ENCODE results near the gene DOHH. TPM values are rescaled to one million over a fixed set of nuclear protein-coding genes. Genes with fewer than 3 reads are reported as not detected.

DOHH gene
- polyA plus RNA-seq, 1 donor (not counting 4 experiments of a cell fraction or from before 2014, with no cell fraction given) = 4.2 TPM

- Histone ChIP-seq H3K27me3 (ENCODE audit: control insufficient read depth, extremely low read depth, insufficient read depth, low read length) (no peaks in the 10 kb centered on the region), H3K9me1 (ENCODE audit: control insufficient read depth, extremely low read depth, insufficient read depth, low read length) (peaks cover 5% of the 10 kb centered on the region), H4K20me1 (ENCODE audit: control insufficient read depth, extremely low read depth, insufficient read depth, low read length) (no peaks in the 10 kb centered on the region), H3K4me1 (ENCODE audit: control insufficient read depth, extremely low read depth, insufficient read depth, low read length) (peaks cover 8% of the 10 kb centered on the region), H2AFZ (ENCODE audit: control insufficient read depth, low read length) (no peak overlapping the region), H3K36me3 (ENCODE audit: control insufficient read depth in 2 of 2, extremely low read depth in 1 of 2, insufficient read depth in 2 of 2, low read length in 2 of 2) (peaks cover 10 to 24% of the 10 kb centered on the region in 2 experiments), H3K27ac (ENCODE audit: control insufficient read depth, insufficient read depth, low read length) (no peak overlapping the region), H3K9ac (ENCODE audit: control insufficient read depth, extremely low read depth, insufficient read depth, low read length) (no peak overlapping the region), H3K9me3 (ENCODE audit: control insufficient read depth, low read depth, low read length) (no peaks in the 10 kb centered on the region), H3K4me3 (ENCODE audit: control insufficient read depth in 2 of 3, extremely low read depth in 1 of 3, insufficient read depth in 2 of 3, low read depth in 1 of 3, low read length in 3 of 3) (no peak overlapping the region), H3K4me2 (ENCODE audit: control insufficient read depth, extremely low read depth, insufficient read depth, low read depth, low read length) (no peak overlapping the region), H3K79me2 (ENCODE audit: control insufficient read depth, insufficient read depth, low read length) (peaks cover 30% of the 10 kb centered on the region)
- FAIRE-seq (no peak), DNase-seq (ENCODE audit: low read depth, low spot score) (no peak)
- TF ChIP-seq EZH2 (IDR thresholded peaks at IDR 0.05; ENCODE audit: low read length) (no peak), CTCF (optimal IDR thresholded peaks at IDR 0.05 in 1 of 3, IDR thresholded peaks at IDR 0.05 in 1 of 3, conservative IDR thresholded peaks at IDR 0.05 in 1 of 3; ENCODE audit: extremely low read depth in 1 of 3, insufficient read depth in 2 of 3, low read length in 3 of 3) (no peak)
- dilution Hi-C loops (cut with MboI; ENCODE audit: extremely low pct_ligation_motif_present, low sequenced_read_pairs) = no loop called here
These were observed 3.8 kb downstream of the DOHH start for GRCh38 chr19:3496392-3497273.

- Histone ChIP-seq H3K27ac (ENCODE audit: control insufficient read depth, insufficient read depth, low read length) (no peak overlapping the region), H2AFZ (ENCODE audit: control insufficient read depth, low read length) (no peak overlapping the region), H3K4me2 (ENCODE audit: control insufficient read depth, extremely low read depth, insufficient read depth, low read depth, low read length) (no peak overlapping the region), H3K9me1 (ENCODE audit: control insufficient read depth, extremely low read depth, insufficient read depth, low read length) (peaks cover 5% of the 10 kb centered on the region), H3K9me3 (ENCODE audit: control insufficient read depth, low read depth, low read length) (no peaks in the 10 kb centered on the region), H3K79me2 (ENCODE audit: control insufficient read depth, insufficient read depth, low read length) (peaks cover 21% of the 10 kb centered on the region), H3K36me3 (ENCODE audit: control insufficient read depth in 2 of 2, extremely low read depth in 1 of 2, insufficient read depth in 2 of 2, low read length in 2 of 2) (peaks cover 13 to 27% of the 10 kb centered on the region in 2 experiments), H4K20me1 (ENCODE audit: control insufficient read depth, extremely low read depth, insufficient read depth, low read length) (peaks cover 2% of the 10 kb centered on the region), H3K27me3 (ENCODE audit: control insufficient read depth, extremely low read depth, insufficient read depth, low read length) (no peaks in the 10 kb centered on the region), H3K4me3 (ENCODE audit: control insufficient read depth in 2 of 3, extremely low read depth in 1 of 3, insufficient read depth in 2 of 3, low read depth in 1 of 3, low read length in 3 of 3) (no peak overlapping the region), H3K9ac (ENCODE audit: control insufficient read depth, extremely low read depth, insufficient read depth, low read length) (no peak overlapping the region), H3K4me1 (ENCODE audit: control insufficient read depth, extremely low read depth, insufficient read depth, low read length) (peaks cover 5% of the 10 kb centered on the region)
- FAIRE-seq = no peak
- DNase-seq (ENCODE audit: low read depth, low spot score) = no peak
- dilution Hi-C loops (cut with MboI; ENCODE audit: extremely low pct_ligation_motif_present, low sequenced_read_pairs) = no loop called here
- TF ChIP-seq EZH2 (IDR thresholded peaks at IDR 0.05; ENCODE audit: low read length) (no peak), CTCF (optimal IDR thresholded peaks at IDR 0.05 in 1 of 3, IDR thresholded peaks at IDR 0.05 in 1 of 3, conservative IDR thresholded peaks at IDR 0.05 in 1 of 3; ENCODE audit: extremely low read depth in 1 of 3, insufficient read depth in 2 of 3, low read length in 3 of 3) (peak in 2 of 3 experiments; percentile 3 to 16)
These were observed 5.9 kb downstream of the DOHH start for GRCh38 chr19:3494559-3494958.

Measured in keratinocyte (primary cell).